H9 (cell line): Measurements from ENCODE around the gene ETFBKMT. TPM values are rescaled to one million over a fixed set of nuclear protein-coding genes. Genes with fewer than 3 reads are reported as not detected.

Experiments used
- DNase-seq: peaks from one replicate; pipeline ENCODE4 v3.0.0-alpha.2; 2017
- H2AFZ ChIP-seq: one replicate; pipeline ENCODE4 v1.6.1; 2013; ENCODE audit warnings: mild to moderate bottlenecking, low read length, control low read depth, moderate library complexity
- H2AK5ac ChIP-seq: 2 replicates; pipeline ENCODE4 v1.6.1; 2013; ENCODE audit warnings: low read length, control low read depth, mixed read lengths; ENCODE audit not compliant: insufficient read length
- H2BK120ac ChIP-seq: one replicate; pipeline ENCODE4 v1.6.1; 2013; ENCODE audit warnings: low read depth, mild to moderate bottlenecking, low read length, control low read depth, inconsistent platforms; ENCODE audit not compliant: poor library complexity, severe bottlenecking
- H2BK12ac ChIP-seq: 2 replicates; pipeline ENCODE4 v1.6.1; 2013; ENCODE audit warnings: low read length, control low read depth, mixed read lengths, low read depth; ENCODE audit not compliant: insufficient read length
- H2BK15ac ChIP-seq: 2 replicates; pipeline ENCODE4 v1.6.1; 2013; ENCODE audit warnings: low read depth, low read length, control low read depth
- H2BK20ac ChIP-seq: one replicate; pipeline ENCODE4 v1.6.1; 2013; ENCODE audit warnings: low read depth, mild to moderate bottlenecking, low read length, control low read depth, inconsistent platforms; ENCODE audit not compliant: poor library complexity, severe bottlenecking
- H2BK5ac ChIP-seq: 2 replicates; pipeline ENCODE4 v1.6.1; 2013; ENCODE audit warnings: low read length, control low read depth, mixed read lengths; ENCODE audit not compliant: insufficient read length
- H3K14ac ChIP-seq: 2 replicates; pipeline ENCODE4 v1.6.1; 2013; ENCODE audit warnings: low read length, control low read depth; ENCODE audit not compliant: insufficient read depth
- H3K18ac ChIP-seq: 2 replicates; pipeline ENCODE4 v1.6.1; 2013; ENCODE audit warnings: low read depth, mild to moderate bottlenecking, mixed read lengths, low read length, control low read depth; ENCODE audit not compliant: insufficient read length
- H3K23ac ChIP-seq: 2 replicates; pipeline ENCODE4 v1.6.1; 2013; ENCODE audit warnings: low read length, control low read depth, mixed read lengths, low read depth; ENCODE audit not compliant: insufficient read length
- H3K23me2 ChIP-seq: 2 replicates; pipeline ENCODE4 v1.6.1; 2013; ENCODE audit warnings: low read depth, mild to moderate bottlenecking, mixed read lengths, low read length, control low read depth; ENCODE audit not compliant: insufficient read length, poor library complexity, severe bottlenecking
- H3K27ac ChIP-seq: 2 replicates; pipeline ENCODE4 v1.5.1; 2013; ENCODE audit warnings: low read length, control low read depth, mixed read lengths, low read depth; ENCODE audit not compliant: insufficient read length
- H3K27me3 ChIP-seq: 2 replicates; pipeline ENCODE4 v1.6.1; 2013; ENCODE audit warnings: low read length, control low read depth, inconsistent platforms; ENCODE audit not compliant: insufficient read depth
- H3K4ac ChIP-seq: 2 replicates; pipeline ENCODE4 v1.6.1; 2013; ENCODE audit warnings: low read depth, mild to moderate bottlenecking, control low read depth, inconsistent platforms, low read length, moderate library complexity
- H3K4me1 ChIP-seq: 2 replicates; pipeline ENCODE4 v1.6.1; 2013; ENCODE audit warnings: low read length, control low read depth, inconsistent platforms; ENCODE audit not compliant: insufficient read depth
- H3K4me2 ChIP-seq: 2 replicates; pipeline ENCODE4 v1.6.1; 2013; ENCODE audit warnings: low read length, control low read depth, mixed read lengths; ENCODE audit not compliant: insufficient read length, insufficient read depth
- H3K56ac ChIP-seq: 2 replicates; pipeline ENCODE4 v1.6.1; 2013; ENCODE audit warnings: low read depth, mild to moderate bottlenecking, mixed read lengths, low read length, control low read depth; ENCODE audit not compliant: insufficient read length
- H3K79me1 ChIP-seq: 2 replicates; pipeline ENCODE4 v1.6.1; 2013; ENCODE audit warnings: low read depth, mild to moderate bottlenecking, moderate library complexity, low read length, control low read depth, inconsistent platforms; ENCODE audit not compliant: insufficient read depth, poor library complexity, severe bottlenecking
- H3K79me2 ChIP-seq: 2 replicates; pipeline ENCODE4 v1.6.1; 2013; ENCODE audit warnings: low read length, control low read depth, inconsistent platforms; ENCODE audit not compliant: insufficient read depth
- H3K9ac ChIP-seq: 2 replicates; pipeline ENCODE4 v1.6.1; 2013; ENCODE audit warnings: low read length, control low read depth, mixed read lengths; ENCODE audit not compliant: insufficient read length; ENCODE audit errors: extremely low read depth
- H3K9me3 ChIP-seq: one replicate; pipeline ENCODE4 v1.6.1; 2013; ENCODE audit warnings: low read depth, low read length, inconsistent platforms; ENCODE audit not compliant: control insufficient read depth
- H3T11ph ChIP-seq: one replicate; pipeline ENCODE4 v1.6.1; 2013; ENCODE audit warnings: mild to moderate bottlenecking, low read length, control low read depth, inconsistent platforms
- H4K20me1 ChIP-seq: one replicate; pipeline ENCODE4 v1.6.1; 2013; ENCODE audit not compliant: control insufficient read depth, insufficient read length, insufficient read depth
- H4K5ac ChIP-seq: 2 replicates; pipeline ENCODE4 v1.6.1; 2013; ENCODE audit warnings: low read depth, mild to moderate bottlenecking, mixed read lengths, low read length, control low read depth; ENCODE audit not compliant: insufficient read length
- H4K8ac ChIP-seq: replicated peaks from 2 replicates; pipeline ENCODE4 v1.6.1; 2013; ENCODE audit warnings: low read length, control low read depth, mixed read lengths, low read depth; ENCODE audit not compliant: insufficient read length
- H4K91ac ChIP-seq: 2 replicates; pipeline ENCODE4 v1.6.1; 2013; ENCODE audit warnings: low read depth, mild to moderate bottlenecking, moderate library complexity, mixed read lengths, low read length, control low read depth; ENCODE audit not compliant: insufficient read length
- H3K27ac Mint-ChIP-seq, 3 experiments: 2 replicates in 2 of 3; 3 replicates in 1 of 3; pipeline ENCODE4 v1.8.0; 2020 to 2021; ENCODE audit warnings: mixed read lengths in 3 of 3, mild to moderate bottlenecking in 1 of 3, moderate library complexity in 1 of 3
- H3K27me3 Mint-ChIP-seq: 2 replicates; pipeline ENCODE4 v1.8.0; 2021; ENCODE audit warnings: low read depth, mild to moderate bottlenecking, moderate library complexity, mixed read lengths
- H3K36me3 Mint-ChIP-seq, 3 experiments: 2 replicates in 2 of 3; 3 replicates in 1 of 3; pipeline ENCODE4 v1.8.0; 2020 to 2021; ENCODE audit warnings: low read depth in 3 of 3, mixed read lengths in 3 of 3; ENCODE audit not compliant: insufficient read depth in 1 of 3
- H3K4me1 Mint-ChIP-seq, 2 experiments: 2 replicates each; pipeline ENCODE4 v1.8.0; 2020; ENCODE audit warnings: mixed read lengths in 2 of 2
- H3K4me3 Mint-ChIP-seq, 2 experiments: 2 replicates in 1 of 2; 3 replicates in 1 of 2; pipeline ENCODE4 v1.8.0; 2020 to 2021; ENCODE audit warnings: mild to moderate bottlenecking in 2 of 2, mixed read lengths in 2 of 2, moderate library complexity in 1 of 2
- H3K9me3 Mint-ChIP-seq, 2 experiments: 2 replicates in 1 of 2; 3 replicates in 1 of 2; pipeline ENCODE4 v1.8.0; 2020; ENCODE audit warnings: mild to moderate bottlenecking in 2 of 2, mixed read lengths in 2 of 2, moderate library complexity in 1 of 2
- CTCF ChIP-seq: fragments of 200-600 bp; sonication (generic); conservative IDR thresholded peaks from 3 replicates; pipeline ENCODE4 v1.8.0; 2021; ENCODE audit warnings: antibody characterized with exemption, mild to moderate bottlenecking
- WGBS: extraction: QIAGEN DNeasy Blood & Tissue Kit; methylation state at CpG from one replicate; pipeline ENCODE4 v1.1.7; 2013; ENCODE audit warnings: missing lambda C conversion rate, low lambda C conversion rate, mixed read lengths; ENCODE audit not compliant: insufficient read length; ENCODE audit errors: extremely low coverage; 5-methylcytosine and 5-hydroxymethylcytosine counted together
- total RNA-seq: library from RNA; stranded (reverse); gene quantifications from 2 replicates; pipeline ENCODE4 v1.2.1, GENCODE V29; 2021

Gene ETFBKMT
- total RNA-seq, 1 experiment from 2014 or later = 0.81 TPM

GRCh38 chr12:31655208-31655607 is 4.3 kb upstream of the ETFBKMT start:
- no peaks in the 10 kb centered on the region for H3K9me3 ChIP-seq
- DNase-seq = no peak

More at GRCh38 chr12:31655208-31655607, 4.3 kb upstream of the ETFBKMT start:
- H3K4me1 Mint-ChIP-seq = peaks cover 9 to 15% of the 10 kb centered on the region in 2 experiments
- H3K27me3 ChIP-seq = no peaks in the 10 kb centered on the region
- no peak overlapping the region for H2BK20ac ChIP-seq
- no peak overlapping the region for H3K4me3 Mint-ChIP-seq
- H3K14ac ChIP-seq = no peak overlapping the region
- no peak overlapping the region for H2BK12ac ChIP-seq
- no peaks in the 10 kb centered on the region for H3K79me2 ChIP-seq
- H3K27ac Mint-ChIP-seq = no peak overlapping the region
- H3K9ac ChIP-seq = no peak overlapping the region
- H3T11ph ChIP-seq = no peak overlapping the region
- no peak overlapping the region for H2AFZ ChIP-seq
- H3K56ac ChIP-seq = no peak overlapping the region
- no peak overlapping the region for H3K4me2 ChIP-seq
- H2BK15ac ChIP-seq = no peak overlapping the region
- H3K9me3 Mint-ChIP-seq = no peaks in the 10 kb centered on the region
- no peak overlapping the region for H3K18ac ChIP-seq
- H4K91ac ChIP-seq = no peak overlapping the region
- H4K20me1 ChIP-seq = no peaks in the 10 kb centered on the region
- WGBS = no CpG with 5 or more reads among the region's 4 CpGs
- no peak overlapping the region for H4K8ac ChIP-seq
- H2AK5ac ChIP-seq = no peak overlapping the region
- H3K27me3 Mint-ChIP-seq = no peaks in the 10 kb centered on the region
- no peak overlapping the region for H3K23ac ChIP-seq
- H3K79me1 ChIP-seq = no peaks in the 10 kb centered on the region
- no peaks in the 10 kb centered on the region for H3K4me1 ChIP-seq
- TF ChIP-seq CTCF = no peak
- peaks cover 3% of the 10 kb centered on the region for H3K23me2 ChIP-seq
- H3K4ac ChIP-seq = no peak overlapping the region
- no peak overlapping the region for H4K5ac ChIP-seq
- H2BK5ac ChIP-seq = no peak overlapping the region
- no peak overlapping the region for H2BK120ac ChIP-seq
- no peaks in the 10 kb centered on the region for H3K36me3 Mint-ChIP-seq
- H3K27ac ChIP-seq = no peak overlapping the region
